ENCODE data around the gene LTBP4.
"Not testable (repeated sequence)": the region's sequence is repeated elsewhere in the genome, so short reads cannot be mapped to it uniquely, and the experiment has no call there.

Gene LTBP4

DNA sequence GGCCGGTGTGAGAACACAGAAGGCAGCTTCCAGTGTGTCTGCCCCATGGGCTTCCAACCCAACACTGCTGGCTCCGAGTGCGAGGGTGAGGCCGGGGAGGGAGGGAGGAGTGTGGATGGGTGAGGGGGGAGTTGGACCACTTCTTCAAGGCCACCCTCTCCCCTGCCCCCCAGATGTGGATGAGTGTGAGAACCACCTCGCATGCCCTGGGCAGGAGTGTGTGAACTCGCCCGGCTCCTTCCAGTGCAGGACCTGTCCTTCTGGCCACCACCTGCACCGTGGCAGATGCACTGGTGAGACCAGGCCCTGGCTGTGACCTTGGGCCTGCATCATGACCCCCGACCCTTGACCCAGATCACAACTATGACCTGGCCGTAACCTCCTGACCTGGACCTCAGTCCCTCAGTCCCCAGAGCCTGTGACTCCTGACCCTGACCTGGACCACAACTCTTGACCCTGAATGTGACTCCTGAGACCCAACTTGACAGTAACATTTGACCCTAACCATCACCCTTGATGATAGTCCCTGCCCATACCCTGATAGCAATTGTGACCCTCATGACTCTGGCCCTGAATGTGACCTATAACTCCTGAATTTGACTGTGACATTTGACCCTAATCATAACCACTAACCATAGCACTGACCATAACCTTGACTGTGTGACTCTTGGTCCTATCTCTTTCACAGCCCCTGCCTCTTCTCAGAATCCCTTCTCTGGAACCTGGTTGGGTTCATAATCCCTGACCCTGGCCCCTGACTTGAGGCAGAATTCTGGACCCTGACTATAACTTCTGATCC is 10.9 kb downstream of the LTBP4 start:
- no peak for DNase-seq (ENCODE audit: low read depth in 2 of 2)

DNA sequence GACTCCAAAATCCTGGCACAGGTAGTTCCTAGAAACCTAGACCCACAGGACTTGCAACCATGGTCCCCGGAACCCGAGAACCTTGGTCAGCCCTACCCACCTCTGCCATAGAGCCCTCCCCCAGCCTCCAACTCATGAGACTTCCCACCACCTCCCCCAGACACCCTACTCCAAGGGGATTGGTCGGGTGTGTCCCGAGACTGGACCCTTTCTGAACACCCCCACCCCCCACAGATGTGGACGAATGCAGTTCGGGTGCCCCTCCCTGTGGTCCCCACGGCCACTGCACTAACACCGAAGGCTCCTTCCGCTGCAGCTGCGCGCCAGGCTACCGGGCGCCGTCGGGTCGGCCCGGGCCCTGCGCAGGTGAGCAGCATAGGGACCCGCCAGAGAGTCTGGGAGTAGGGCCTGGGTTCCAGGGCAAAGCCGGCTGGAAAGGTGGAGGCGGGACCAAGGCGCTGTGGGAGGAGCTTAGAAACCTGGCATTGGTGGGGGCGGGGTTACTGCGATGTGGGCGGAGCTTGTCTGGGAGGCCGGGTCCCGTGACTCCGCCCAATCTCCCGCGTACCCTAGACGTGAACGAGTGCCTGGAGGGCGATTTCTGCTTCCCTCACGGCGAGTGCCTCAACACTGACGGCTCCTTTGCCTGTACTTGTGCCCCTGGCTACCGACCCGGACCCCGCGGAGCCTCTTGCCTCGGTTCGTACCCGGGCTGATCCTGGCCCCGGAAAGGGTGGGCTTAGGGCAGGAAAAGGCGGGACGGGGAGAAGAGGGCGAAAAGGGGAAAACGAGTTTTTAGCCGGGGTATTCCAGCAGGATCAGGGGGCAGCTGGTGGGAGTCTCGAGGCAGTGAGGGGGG is 11.9 kb downstream of the LTBP4 start:
- peak; percentile 81 to 83 for DNase-seq (ENCODE audit: low read depth in 2 of 2)

DNA sequence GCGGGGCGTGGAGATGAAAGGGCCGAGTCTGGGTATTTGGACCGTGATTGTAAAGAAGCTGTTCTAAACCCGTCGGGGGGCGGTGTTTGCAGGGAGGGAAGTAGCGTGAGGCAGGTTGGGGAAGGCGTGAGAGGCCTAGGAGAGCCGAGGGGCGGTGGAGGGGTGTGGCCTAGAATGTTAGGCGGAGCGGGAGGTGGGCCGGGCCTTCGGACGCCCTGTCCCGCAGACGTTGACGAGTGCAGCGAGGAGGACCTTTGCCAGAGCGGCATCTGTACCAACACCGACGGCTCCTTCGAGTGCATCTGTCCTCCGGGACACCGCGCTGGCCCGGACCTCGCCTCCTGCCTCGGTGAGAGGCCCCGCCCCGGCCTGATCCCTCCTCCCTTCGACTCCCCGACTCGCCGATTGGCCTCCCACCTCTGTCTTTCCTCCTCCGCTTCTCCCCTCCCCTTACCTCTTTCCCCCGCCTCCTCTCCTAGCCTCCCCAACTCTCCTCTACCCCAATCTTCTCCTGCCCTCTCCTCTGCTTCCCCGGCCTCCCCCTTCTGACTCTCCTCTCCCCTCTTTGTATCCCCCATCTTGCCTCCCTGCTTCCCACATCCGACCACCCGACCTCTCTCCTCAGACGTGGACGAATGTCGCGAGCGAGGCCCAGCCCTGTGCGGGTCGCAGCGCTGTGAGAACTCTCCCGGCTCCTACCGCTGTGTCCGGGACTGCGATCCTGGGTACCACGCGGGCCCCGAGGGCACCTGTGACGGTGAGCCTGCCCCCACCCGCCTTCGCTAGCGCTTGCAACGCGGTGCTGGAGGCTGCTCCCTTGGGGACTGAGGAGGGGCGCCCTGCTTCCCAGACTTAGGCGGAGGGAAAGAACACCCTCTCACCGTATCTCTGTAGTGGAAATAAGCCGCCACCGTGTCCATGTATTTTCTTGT is 12.8 kb downstream of the LTBP4 start:
- peak; percentile 83 to 84 for DNase-seq (ENCODE audit: low read depth in 2 of 2)

DNA sequence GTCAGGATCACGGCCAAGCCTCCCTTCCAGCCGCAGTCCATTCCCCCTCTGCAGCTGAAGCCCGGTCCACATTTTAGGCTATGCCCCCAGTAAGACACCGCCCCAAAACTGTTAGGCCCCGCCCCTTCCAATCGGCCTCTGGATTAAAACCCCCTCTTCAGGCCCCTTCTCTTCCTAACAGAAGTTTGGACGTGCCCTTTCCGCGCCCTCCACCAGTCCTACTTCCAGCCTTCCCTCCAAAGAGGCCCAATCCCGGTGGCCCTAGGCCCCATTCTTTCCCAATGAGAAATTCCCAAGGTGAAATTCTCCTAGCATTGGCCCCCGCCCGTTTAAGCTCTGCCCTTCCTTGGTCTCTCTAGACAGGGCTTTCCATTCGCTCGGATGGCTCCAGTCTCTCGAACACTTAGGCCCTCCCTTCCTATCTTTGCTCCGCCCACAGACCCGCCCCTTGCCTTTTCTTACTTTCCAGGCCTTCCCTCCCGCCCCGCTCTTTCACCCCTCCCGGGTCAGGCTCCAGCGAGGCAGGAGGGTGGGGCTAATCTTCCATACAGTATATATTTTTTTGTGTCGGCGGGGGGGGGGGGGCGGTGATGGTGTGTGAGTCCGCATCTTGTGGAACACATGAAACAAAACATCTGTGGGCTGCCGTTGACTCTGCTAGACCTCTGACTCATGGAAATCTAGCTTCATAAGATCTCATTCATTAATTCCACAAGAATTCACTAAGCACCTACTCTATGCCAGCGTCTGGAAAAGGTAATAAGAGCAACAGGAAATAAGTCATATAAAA is 13.6 kb downstream of the LTBP4 start:
- DNase-seq (ENCODE audit: low read depth in 2 of 2) = peak; percentile 95 to 97

DNA sequence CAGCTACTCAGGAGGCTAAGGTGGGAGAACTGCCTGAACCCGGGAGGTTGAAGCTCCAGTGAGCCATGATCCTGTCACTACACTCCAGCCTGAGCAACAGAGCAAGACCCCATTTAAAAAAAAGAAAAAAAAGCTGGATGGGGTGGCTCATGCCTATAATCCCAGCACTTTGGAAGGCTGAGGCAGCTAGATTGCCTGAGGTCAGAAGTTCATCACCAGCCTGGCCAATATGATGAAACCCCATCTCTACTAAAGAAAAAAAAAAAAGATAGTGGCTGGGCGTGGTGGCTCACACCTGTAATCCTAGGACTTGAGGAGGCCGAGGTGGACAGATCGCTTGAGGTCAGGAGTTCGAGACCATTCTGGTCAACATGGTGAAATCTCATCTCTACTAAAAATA is 15.0 kb downstream of the LTBP4 start:
- no peak for DNase-seq (ENCODE audit: low read depth in 2 of 2)

DNA sequence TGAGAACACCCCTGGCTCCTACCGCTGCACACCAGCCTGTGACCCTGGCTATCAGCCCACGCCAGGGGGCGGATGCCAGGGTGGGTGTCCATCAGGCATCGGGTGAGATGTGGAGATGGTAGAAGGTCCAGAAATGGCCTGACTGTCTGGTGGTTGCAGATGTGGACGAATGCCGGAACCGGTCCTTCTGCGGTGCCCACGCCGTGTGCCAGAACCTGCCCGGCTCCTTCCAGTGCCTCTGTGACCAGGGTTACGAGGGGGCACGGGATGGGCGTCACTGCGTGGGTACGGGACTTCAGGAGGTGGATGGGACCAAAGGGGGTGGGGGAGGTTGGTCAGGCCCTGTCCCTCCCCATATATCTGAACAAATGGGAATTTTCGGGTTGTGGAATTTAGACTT is 15.8 kb downstream of the LTBP4 start:
- DNase-seq (ENCODE audit: low read depth in 2 of 2) = no peak

DNA sequence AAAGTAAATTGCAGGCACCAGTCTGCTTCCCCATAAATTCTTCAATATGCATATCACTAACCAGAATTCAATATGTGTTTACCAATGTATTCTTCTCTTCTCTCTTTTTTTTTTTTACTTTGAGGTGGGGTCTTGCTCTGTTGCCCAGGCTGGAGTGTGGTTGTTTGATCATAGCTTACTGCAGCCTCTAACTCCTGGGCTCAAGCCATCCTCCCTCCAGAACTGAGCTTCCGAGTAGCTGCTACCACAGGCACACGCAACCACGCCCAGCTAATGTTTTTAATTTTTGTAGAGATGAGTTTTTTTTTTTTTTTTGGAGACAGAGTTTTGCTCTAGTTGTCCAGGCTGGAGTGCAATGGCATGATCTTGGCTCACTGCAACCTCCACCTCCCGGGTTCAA is 16.8 kb downstream of the LTBP4 start:
- no peak for DNase-seq (ENCODE audit: low read depth in 2 of 2)

DNA sequence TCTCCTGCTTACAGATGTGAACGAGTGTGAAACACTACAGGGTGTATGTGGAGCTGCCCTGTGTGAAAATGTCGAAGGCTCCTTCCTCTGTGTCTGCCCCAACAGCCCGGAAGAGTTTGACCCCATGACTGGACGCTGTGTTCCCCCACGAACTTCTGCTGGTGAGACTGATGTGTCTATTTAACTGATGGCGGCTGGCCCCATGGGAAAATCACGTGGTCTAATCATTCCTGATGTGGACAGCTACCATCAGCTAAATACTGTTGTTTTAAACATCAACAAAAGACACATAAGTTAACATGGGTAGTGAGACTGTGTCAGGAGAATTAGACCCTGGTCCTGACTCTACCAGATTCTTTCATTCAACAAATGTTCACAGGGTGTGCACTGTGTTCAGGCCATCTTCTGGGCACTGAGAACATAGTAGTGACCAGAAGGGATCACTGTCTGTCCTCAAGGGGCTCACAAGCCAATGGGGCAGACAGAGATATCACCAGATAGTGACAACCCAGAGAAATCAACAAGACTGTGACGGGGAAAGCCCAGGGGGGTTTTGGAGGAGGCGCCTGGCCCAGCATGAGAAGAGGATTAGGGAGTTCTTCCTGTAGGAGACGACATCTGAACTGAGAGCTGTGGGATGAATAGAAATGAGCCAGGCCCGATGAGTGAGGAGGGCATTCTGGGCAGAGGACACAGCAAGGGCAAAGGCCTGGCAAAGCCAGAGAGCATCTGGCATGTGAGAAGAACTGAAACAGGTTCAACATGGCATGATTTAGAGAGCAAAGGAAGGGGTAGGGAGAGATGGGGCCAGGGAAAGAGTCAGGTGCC is 18.4 kb downstream of the LTBP4 start:
- no peak for DNase-seq (ENCODE audit: low read depth in 2 of 2)

DNA sequence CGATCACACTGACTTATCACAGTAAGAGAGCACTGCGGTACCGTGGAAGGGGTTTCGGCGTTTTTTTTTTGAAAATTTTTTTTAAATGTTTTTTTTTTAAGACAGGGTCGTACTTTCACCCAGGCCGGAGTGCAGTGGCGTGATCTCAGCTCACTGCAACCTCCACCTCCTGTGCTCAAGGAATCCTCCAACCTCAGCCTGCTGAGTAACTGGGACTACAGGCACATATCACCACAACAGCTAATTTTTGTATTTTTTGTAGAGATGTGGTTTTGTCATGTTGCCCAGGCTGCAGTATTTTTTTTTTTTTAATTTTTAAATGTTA is 19.0 kb downstream of the LTBP4 start:
- DNase-seq (ENCODE audit: low read depth in 2 of 2) = no peak

DNA sequence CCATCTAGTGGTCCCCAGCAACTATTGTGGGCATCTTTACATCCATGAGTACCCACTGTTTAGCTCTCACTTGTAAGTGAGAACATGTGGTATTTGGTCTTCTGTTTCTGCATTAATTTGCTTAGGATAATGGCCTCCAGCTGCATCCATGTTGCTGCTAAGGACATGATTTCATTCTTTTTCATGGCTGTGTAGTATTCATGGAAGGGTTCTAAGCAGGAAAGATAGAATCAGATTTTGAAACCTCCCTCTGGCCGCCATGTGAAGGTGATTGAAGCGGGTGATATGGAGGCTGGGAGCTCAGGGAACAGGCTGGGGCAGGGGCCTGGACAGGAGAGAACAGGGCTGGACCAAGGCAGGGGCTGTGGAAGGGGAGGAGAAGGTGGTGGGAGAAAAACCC is 20.1 kb downstream of the LTBP4 start:
- no peak for DNase-seq (ENCODE audit: low read depth in 2 of 2)

DNA sequence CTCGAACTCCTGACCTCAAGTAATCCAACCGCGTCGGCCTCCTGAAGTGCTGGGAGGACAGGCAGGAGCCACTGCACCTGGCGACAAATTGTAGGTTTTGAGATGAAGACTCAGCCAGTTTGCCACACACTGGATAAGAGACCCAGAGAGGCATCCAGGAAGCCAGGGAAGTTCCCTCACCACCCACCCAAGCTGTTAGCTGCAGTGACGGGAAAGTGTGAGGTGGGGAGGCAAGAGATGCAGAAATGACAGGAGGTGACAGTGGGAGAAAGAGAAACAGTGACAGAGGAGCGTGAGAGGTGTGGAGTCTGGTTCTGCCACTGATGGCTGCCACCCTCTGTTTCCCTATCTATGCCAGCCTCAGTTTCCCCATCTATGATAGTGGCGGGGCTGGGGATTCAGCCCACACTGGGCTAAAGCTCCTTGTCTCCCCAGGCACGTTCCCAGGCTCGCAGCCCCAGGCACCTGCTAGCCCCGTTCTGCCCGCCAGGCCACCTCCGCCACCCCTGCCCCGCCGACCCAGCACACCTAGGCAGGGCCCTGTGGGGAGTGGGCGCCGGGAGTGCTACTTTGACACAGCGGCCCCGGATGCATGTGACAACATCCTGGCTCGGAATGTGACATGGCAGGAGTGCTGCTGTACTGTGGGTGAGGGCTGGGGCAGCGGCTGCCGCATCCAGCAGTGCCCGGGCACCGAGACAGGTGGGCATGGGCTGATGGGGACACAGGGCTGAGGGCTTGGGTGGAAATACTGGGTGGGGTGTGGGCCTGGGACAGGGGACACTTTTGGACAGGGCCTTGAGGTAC is 21.0 kb downstream of the LTBP4 start:
- DNase-seq (ENCODE audit: low read depth in 2 of 2) = no peak

DNA sequence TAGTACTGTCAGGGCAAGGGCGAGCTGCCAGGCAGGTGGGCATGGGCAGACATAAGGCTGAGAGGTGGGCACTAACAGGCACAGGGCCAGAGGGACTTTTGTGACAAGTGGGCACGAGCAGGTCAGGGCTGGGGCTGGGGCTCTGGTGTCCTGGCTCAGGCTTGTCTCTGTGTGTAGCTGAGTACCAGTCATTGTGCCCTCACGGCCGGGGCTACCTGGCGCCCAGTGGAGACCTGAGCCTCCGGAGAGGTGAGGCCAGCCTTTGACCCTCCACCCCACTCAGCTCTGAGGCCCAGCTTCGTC is 21.6 kb downstream of the LTBP4 start:
- DNase-seq (ENCODE audit: low read depth in 2 of 2) = no peak

DNA sequence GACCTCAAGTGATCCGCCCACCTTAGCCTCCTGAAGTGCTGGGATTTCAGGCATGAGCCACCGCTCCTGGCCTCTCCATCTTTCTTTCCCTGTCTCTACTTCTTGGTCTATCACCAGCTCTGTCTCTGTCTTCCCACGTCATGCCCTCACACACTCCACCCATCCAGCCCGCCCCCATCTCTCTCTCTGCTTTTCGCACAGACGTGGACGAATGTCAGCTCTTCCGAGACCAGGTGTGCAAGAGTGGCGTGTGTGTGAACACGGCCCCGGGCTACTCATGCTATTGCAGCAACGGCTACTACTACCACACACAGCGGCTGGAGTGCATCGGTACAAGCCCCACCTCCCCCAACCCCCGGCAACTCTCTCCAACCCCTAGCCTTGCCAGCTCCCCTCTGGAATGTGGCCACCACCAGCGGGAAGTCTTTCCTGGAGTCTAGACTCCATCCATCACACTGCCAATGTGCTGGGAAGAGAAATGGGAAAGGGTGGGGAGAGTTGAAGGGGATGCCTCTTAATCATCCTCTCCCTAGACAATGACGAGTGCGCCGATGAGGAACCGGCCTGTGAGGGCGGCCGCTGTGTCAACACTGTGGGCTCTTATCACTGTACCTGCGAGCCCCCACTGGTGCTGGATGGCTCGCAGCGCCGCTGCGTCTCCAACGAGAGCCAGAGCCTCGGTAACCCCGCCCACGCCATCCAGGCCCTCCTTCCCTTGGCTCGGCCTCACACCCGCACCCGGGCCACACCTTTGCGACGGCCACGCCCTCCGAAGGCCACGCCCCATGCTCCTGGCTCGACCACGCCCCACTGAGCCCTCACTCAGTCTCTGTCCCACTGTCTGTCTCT is 22.5 kb downstream of the LTBP4 start:
- DNase-seq (ENCODE audit: low read depth in 2 of 2) = no peak

DNA sequence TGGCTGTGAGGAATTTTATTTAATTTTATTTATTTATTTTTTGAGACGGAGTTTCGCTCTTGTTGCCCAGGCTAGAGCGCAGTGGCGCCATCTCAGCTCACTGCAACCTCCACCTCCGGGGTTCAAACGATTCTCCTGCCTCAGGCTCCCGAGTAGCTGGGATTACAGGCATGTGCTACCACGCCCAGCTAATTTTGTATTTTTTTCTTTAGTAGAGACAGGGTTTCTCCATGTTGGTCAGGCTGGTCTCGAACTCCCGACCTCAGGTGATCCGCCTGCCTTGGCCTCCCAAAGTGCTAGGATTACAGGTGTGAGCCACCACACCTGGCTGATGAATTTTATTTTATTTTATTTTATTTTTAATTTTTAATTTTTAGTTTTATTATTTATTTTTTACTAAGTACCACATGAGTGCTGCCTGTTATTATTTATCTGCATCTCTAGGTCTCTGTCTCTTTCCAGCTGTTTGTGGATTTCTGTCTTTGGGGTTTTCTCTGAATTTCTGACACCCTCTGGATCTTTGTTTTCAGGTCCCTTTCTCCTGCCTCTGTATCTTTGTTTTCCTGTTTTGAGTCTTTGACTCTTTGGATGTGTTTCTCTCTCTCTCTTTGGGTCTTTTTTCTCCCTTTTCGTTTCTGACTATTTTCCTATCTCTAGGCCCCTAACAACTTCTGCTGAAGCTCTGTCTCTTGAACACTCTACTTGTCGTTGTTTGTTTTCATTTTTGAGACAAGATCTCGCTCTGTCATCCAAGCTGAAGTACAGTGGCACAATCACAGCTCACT is 23.4 kb downstream of the LTBP4 start:
- not testable (repeated sequence) for DNase-seq (ENCODE audit: low read depth in 2 of 2)

DNA sequence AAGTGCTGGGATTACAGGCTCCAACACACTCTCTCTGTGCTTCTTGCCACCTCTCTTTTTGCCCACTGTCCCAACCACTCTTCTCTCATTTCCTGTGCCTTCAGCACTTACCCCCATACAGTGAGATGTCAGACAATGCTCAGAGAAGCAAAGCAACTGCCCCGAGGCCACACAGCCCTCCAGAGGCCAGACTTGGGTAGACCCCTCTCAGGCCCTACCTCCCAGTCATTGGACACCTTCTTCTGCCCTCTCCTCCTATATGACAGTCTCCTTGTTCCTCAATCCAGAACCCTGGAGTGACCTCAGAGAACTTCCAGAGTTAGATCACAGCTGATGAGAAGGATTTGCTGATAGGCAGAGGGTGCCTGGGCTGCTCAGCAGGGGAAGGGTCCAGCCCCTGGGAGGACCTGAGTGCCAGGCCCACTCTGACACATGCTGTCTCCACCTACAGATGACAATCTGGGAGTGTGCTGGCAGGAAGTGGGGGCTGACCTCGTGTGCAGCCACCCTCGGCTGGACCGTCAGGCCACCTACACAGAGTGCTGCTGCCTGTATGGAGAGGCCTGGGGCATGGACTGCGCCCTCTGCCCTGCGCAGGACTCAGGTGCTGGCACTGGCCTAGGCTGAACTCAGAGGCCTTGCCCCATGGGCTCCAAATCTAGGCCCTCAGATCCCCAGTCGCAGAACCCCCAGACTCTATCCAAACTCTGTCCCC is 24.4 kb downstream of the LTBP4 start:
- no peak for DNase-seq (ENCODE audit: low read depth in 2 of 2)

DNA sequence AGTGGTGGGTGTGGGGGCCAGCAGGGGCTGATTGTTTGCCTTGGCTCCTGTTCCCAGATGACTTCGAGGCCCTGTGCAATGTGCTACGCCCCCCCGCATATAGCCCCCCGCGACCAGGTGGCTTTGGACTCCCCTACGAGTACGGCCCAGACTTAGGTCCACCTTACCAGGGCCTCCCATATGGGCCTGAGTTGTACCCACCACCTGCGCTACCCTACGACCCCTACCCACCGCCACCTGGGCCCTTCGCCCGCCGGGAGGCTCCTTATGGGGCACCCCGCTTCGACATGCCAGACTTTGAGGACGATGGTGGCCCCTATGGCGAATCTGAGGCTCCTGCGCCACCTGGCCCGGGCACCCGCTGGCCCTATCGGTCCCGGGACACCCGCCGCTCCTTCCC is 25.7 kb downstream of the LTBP4 start:
- DNase-seq (ENCODE audit: low read depth in 2 of 2) = no peak

DNA sequence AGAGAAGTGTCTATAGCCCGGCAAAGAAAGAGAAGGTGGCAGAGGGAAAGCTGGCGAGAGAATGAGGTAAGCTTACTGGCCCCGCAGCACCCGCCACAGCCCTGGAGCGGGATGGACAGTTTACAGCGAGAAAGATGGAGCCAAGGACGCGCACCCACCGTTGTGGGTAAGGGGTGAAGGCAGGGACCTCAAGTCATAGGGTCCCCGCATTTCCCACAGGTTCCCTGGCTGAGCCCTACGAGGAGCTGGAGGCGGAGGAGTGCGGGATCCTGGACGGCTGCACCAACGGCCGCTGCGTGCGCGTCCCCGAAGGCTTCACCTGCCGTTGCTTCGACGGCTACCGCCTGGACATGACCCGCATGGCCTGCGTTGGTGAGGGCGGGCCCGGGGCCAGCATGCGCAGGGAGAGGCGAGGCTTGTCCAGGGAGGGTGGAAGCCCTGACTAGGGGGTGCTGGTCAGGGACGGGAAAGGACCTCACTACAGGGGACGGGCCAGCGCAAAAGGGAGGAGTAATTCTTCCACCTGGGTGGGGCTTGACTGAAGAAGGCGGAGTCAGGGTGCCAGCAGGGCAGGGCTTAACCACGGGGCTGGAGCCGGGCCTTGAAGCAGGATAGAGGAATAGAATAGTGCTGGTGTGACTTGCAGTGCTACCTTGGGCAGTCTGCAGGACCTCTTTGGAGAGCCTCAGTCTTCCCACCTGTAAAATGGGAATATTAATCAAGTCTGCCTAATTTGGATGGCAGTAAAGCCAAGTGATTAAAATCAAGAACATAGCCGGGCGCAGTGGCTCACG is 26.5 kb downstream of the LTBP4 start:
- DNase-seq (ENCODE audit: low read depth in 2 of 2) = no peak
